Stimulated activated CD4-positive, alpha-beta T cell treated with anti-CD3 and anti-CD28 coated beads, Interleukin-1b, Interleukin-23, amount 100 ng/mL, for 4 hours (primary cell): ENCODE data around the gene ELAVL4.
"Not testable (repeated sequence)": the region's sequence is repeated elsewhere in the genome, so short reads cannot be mapped to it uniquely, and the experiment has no call there.

ENCODE experiments used
- DNase-seq, 2 donors: peaks; one replicate each; pipeline ENCODE4 v3.0.0-alpha.2; 2020; ENCODE audit warnings: low read depth in 2 of 2

Gene ELAVL4

DNA sequence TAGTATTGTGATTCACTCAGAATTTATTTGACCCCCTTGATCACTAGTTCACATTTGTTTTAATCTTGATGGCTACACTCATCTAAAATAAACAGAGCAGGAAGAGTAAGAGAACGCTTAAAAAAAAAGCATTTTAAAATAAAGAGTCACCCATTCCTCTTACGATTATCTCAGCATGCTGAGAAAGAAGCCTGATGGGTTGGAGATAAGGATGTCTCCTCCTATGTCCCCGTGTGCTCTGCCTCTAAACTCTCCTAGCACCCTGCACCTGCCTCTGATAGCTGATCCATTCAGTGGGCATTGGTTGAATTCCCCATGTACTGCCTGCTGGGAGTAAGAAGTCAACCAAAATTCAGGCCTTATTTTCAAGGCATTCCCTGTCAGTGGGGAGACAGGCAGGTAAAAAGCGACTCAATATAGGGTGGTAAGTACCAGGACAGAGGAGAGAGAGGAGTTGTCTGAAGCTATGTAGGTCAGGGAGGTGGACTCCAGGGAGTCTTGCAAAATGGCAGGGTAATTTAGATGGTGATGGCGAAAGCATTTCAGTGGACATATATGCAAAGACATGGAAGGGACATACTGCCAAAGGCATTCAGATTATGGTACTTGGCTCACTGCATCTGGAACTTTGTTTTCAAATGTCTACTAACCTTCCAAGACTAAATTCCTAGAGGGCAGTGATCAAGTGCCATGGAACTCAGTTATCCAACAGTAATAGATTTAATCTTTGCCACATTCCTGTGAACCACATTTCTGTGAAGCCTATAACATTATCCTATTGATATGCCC lies 18.4 kb downstream of the ELAVL4 start:
- no peak for DNase-seq

GRCh38 chr1:50129201-50129600 lies 20.5 kb downstream of the ELAVL4 start:
- DNase-seq = no peak

GRCh38 chr1:50132347-50132894 lies 23.7 kb downstream of the ELAVL4 start:
- DNase-seq = no peak

GRCh38 chr1:50135716-50136115 lies 27.0 kb downstream of the ELAVL4 start:
- DNase-seq = no peak

GRCh38 chr1:50139339-50140181 lies 30.8 kb downstream of the ELAVL4 start:
- DNase-seq = no peak

- no peak for DNase-seq
Observed at GRCh38 chr1:50140182-50140447, 31.4 kb downstream of the ELAVL4 start.

DNA sequence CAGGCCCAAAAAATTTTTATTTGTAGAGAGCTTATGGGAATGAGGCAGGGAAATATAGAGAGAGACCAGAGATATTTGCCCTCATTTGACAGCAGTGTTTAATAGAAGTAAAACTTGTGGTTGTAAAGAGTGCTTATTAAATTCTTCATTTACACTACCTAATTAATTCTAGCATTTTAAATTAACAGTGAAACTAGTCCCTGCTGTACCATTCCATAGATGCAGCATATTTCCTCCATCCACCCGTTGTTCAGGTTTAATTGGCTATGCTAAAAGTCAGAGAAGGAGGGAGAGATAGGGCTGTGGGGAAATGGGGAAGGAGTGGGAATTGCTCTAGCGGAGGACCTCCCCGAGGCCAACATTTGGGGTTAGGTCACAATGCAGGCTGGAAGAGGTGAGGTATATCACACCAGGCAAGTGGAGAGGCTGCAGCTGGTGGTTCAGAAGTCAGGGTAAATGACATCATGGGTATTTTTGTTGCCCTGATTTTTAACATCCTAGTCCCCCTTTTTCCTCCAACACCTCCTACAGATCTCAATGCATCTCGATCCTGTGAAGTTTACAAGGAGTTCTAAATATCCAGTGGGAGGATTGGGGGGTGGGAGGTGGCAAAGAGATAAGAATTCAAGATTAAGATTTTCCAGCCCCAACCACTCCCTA lies 38.6 kb downstream of the ELAVL4 start:
- DNase-seq = no peak

DNA sequence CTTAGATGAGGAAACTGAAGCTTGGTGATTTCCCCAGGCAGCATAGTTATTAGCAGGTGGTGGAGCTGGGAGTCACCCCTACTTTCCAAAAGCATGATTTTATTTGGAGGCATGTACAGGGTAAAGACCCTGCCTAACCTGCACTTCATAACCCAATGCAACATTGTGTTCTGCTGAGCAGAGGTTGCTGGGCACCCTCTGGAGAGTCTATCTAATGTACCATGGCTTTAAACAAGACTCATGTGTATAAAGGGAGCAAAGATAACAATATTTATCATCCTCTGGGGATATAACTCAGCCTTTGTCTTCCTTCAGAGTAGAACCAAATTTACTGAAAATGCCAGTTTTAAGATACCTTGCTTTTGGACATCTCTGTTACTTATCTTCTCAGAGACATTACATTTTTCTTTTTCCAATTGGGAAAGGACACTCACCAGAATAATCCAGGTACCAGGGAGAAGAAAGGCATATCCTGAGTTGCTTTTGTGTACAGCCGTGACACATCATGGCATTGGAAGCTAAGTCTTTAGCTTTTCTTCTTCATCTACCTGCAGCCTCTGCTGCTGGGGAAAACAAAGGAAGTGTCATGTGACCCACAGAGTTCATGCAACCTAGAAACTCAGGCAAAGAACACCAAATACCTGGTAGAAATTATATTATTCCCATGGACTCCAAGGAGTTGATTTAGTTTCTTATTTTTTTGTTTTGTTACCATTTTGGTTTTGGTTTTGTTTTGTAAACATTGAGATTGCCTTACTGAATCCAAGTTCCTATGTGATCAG lies 39.6 kb downstream of the ELAVL4 start:
- no peak for DNase-seq

- DNase-seq = no peak
Observed at GRCh38 chr1:50152236-50152635, 43.5 kb downstream of the ELAVL4 start.

- DNase-seq = no peak
Observed at GRCh38 chr1:50155541-50155940, 46.8 kb downstream of the ELAVL4 start.

DNA sequence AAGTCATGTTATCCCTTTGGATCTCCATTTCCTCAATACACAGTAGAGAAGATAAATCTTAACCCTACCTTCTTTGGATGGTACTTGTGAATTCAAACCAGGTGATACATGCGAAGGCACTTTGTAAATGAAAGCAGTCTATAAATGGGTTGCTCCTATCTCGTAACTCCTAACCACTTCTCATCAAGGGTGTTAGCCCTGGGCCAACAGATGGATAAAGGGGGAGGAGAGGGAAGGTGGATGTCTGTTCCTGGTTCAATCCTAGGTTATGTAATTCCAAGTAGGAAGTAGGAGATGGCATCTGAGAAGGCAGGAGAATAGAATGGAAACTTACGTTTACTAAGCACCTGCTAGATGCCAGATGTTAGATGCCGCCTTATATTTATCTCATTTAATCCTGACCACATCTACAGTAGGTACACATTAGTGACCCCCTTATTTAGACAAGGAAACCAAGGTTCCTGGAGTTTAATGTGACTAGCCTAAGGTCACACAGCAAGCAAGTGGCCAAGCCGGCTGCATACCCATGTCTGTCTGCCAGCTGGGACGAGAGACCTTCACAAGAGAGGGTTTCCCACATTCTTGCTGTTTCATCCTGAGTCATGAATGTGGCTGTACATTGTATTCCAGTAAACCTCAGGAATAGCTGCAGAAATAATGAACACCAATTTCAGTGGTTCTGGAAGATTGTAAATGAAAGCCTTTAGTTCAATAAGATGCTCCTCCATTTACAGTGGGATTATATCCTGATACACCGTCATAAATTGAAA lies 47.7 kb downstream of the ELAVL4 start:
- DNase-seq = no peak

DNA sequence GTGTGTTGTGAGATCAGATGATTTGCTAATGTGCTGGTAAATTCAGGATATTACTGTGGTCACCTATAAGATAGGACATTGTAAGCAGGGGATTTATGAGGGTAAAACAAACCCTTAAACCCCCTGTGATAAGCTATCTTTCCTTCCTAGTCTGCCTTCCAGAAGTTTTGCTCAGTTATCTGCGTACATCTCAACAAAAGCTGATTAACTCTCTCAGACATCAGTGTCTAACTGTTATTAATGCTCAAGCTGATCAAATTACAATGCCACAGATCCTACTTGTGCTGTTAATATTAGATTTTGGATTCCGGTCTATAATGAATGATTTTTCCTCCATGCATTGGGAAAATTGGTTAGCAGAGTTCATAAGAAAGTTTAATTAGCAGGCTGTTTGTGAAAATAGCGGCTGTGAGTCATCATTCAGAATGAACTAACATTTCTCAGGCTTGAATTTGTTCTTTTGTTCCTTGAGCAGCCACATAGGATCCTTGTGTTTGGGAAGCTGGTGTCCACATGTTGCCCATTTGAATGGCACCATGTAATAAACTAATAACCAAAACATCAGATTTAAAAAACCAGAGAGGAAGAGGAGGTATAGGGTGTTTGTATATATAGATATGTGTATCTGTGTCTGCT lies 48.7 kb downstream of the ELAVL4 start:
- no peak for DNase-seq

DNA sequence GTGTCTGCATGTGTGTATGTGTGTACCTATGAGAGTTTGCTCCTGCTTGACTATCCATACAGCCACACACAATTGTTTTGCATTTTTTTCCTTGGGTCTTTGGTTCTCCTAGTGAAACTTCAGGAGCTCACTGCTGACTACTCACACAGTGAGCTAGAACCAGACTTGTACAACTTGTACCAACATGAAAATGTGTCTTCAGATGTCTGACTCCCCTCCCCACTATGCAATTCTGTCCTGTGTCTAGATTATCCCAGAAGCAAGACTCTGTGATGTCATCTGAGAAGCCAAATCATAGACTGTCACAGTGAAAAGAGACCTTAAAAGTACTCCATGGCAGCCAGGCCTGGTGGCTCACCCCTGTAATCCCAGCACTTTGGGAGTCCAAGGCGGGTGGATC lies 49.7 kb downstream of the ELAVL4 start:
- DNase-seq = no peak

- no peak for DNase-seq
Observed at GRCh38 chr1:50163680-50164079, 55.0 kb downstream of the ELAVL4 start.

- DNase-seq = not testable (repeated sequence)
Observed at GRCh38 chr1:50166351-50166750, 57.6 kb downstream of the ELAVL4 start.

GRCh38 chr1:50172299-50172698 lies 63.6 kb downstream of the ELAVL4 start:
- no peak for DNase-seq

DNA sequence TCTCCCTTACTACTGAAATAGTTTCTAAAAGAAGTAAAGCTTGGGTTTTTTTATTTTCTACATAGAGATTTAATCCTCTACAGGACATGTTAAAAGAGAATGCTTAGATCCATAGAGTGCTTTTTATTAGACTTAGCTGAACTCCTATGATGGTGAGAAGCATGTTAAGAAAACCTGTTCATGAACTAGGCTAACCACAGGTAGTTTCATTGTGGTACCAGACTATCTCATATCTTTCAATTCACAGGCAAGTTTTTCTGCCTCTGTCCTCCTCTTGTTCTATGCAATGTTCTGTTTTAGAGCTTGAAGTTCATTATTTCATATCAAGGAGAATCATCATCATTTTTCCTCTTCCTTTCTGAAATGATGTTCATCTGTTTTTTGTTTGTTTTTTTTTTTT lies 65.4 kb downstream of the ELAVL4 start:
- no peak for DNase-seq

DNA sequence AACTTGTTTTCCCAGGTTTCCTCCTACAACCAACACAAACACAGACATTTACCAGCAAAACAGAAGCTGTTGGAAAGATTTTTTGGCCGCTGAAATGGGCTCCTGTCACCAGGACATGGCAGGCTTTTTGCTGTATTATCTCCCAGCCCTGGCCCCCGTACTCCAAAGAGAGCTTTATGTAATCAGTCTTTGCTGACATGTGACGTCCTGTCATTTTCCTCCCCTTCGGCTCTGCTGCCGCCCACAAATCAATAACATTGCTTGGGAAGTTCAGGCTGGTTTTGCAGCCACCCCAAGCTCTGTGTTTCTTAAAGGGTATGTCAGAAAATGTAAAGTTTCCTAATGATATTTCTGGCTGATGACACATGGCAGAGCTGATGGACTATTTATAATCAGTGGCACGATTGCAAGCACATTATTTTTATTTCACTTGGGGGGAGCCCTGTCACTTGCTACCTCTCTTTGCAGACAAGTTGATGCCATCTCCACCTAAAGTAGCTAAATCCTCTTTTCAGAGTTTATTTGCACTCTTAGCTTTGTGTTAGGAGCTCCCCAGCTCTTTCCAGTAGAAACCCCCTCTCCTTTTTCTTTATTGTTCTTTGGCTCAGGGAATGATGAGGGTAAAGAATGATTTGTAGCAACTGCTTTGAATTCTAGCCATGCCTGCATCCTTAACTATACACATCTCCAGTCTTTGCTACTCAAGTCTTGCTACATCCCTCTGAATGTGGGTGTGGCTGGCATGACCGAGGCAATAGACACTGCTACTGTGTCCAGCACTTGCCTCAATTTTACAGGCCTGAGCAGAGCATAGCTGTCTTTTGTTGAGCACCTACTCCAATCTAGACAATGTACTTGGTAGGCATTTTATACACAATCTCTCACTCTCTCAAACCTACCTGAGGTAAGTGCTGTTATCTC lies 67.3 kb downstream of the ELAVL4 start:
- DNase-seq = no peak

DNA sequence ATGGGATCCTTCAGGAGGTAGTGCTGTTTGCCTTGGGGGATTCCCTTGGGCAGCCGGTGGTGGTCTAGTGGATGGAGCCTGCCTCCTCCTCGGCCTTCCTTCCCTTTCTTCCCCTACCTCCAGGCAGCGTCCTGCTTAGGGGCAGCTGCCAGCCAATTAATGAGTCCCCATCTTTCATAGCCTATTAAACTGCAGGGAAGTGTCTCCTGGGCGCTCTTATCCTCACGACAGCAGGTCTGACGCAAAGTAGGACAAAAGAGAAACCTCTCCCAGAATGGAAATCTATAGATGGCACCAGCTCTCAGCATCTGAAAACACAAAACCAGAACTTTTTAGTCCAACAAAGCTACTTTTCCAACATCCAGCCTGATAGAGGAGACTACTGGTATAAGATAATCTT lies 69.3 kb downstream of the ELAVL4 start:
- DNase-seq = no peak
